ES-I3 (cell line): ENCODE measurements around the gene ZNF446.
"Not testable (repeated sequence)": the region's sequence is repeated elsewhere in the genome, so short reads cannot be mapped to it uniquely, and the experiment has no call there.

Source experiments
- H3K36me3 ChIP-seq: 2 replicates; pipeline ENCODE4 v1.6.1; 2013; ENCODE audit warnings: mild to moderate bottlenecking, low read length, control low read depth, moderate library complexity; ENCODE audit not compliant: insufficient read depth
- H3K4me1 ChIP-seq: 2 replicates; pipeline ENCODE4 v1.6.1; 2013; ENCODE audit warnings: mild to moderate bottlenecking, control low read depth, low read length; ENCODE audit not compliant: insufficient read depth
- H3K9ac ChIP-seq: 2 replicates; pipeline ENCODE4 v1.6.1; 2013; ENCODE audit warnings: low read depth, mild to moderate bottlenecking, low read length, moderate library complexity
- H3K9me3 ChIP-seq: 2 replicates; pipeline ENCODE4 v1.6.1; 2013; ENCODE audit warnings: mild to moderate bottlenecking, low read length, moderate library complexity; ENCODE audit not compliant: control insufficient read depth, insufficient read depth

ZNF446 gene

GRCh38 chr19:58475714-58476497, at the start of gene ZNF446:
TSS of gene ZNF446 (plus strand) at chr19:58476352. CDS start at chr19:58477219, 867 bp downstream.
- no peaks in the 10 kb centered on the region; the same call in 1 of the 2 replicates for H3K4me1 ChIP-seq
- H3K36me3 ChIP-seq: no peaks in the 10 kb centered on the region
- peak within 1 kb of the TSS; percentile 77 for H3K9ac ChIP-seq
- no peaks in the 10 kb centered on the region for H3K9me3 ChIP-seq

- Histone ChIP-seq H3K36me3 (peaks cover 17% of the 10 kb centered on the region; the same call in 1 of the 2 replicates), H3K9me3 (peaks cover 49% of the 10 kb centered on the region), H3K9ac (no peak overlapping the region), H3K4me1 (no peaks in the 10 kb centered on the region)
Measured at GRCh38 chr19:58428617-58429016, 47.5 kb upstream of the ZNF446 start.

GRCh38 chr19:58429745-58430144, 46.4 kb upstream of the ZNF446 start:
- Histone ChIP-seq H3K36me3 (peaks cover 29% of the 10 kb centered on the region), H3K4me1 (no peaks in the 10 kb centered on the region), H3K9ac (no peak overlapping the region), H3K9me3 (peaks cover 60% of the 10 kb centered on the region)

GRCh38 chr19:58434217-58434616, 41.9 kb upstream of the ZNF446 start:
- no peaks in the 10 kb centered on the region for H3K4me1 ChIP-seq
- no peak overlapping the region for H3K9ac ChIP-seq
- peaks cover 50% of the 10 kb centered on the region for H3K36me3 ChIP-seq
- peaks cover 70% of the 10 kb centered on the region for H3K9me3 ChIP-seq

GRCh38 chr19:58439576-58440554, 36.3 kb upstream of the ZNF446 start, which contains the start of gene ZNF132:
TSS of gene ZNF132 (minus strand) at chr19:58440153. CDS start at chr19:58439821, 332 bp downstream.
- peaks cover 20% of the 10 kb centered on the region for H3K9me3 ChIP-seq
- H3K9ac ChIP-seq: peak within 1 kb of the TSS; percentile 68
- H3K36me3 ChIP-seq: peaks cover 20% of the 10 kb centered on the region
- H3K4me1 ChIP-seq: no peaks in the 10 kb centered on the region

- Histone ChIP-seq H3K9me3 (peaks cover 13% of the 10 kb centered on the region), H3K4me1 (no peaks in the 10 kb centered on the region), H3K9ac (peak overlapping the region; percentile 38; the same call in 1 of the 2 replicates), H3K36me3 (peaks cover 13% of the 10 kb centered on the region)
Measured at GRCh38 chr19:58440556-58440955, 35.6 kb upstream of the ZNF446 start.

GRCh38 chr19:58442986-58443385, 33.2 kb upstream of the ZNF446 start:
- H3K4me1 ChIP-seq: not testable (repeated sequence)

GRCh38 chr19:58448860-58449259, 27.3 kb upstream of the ZNF446 start:
- H3K4me1 ChIP-seq, H3K9ac ChIP-seq, H3K9me3 ChIP-seq, H3K36me3 ChIP-seq: not testable (repeated sequence)

More at GRCh38 chr19:58442986-58443385, 33.2 kb upstream of the ZNF446 start:
- H3K36me3 ChIP-seq, H3K9me3 ChIP-seq, H3K9ac ChIP-seq: not testable (repeated sequence)

- not testable (repeated sequence) for H3K9ac ChIP-seq, H3K36me3 ChIP-seq, H3K4me1 ChIP-seq, H3K9me3 ChIP-seq
Measured at GRCh38 chr19:58449980-58450379, 26.2 kb upstream of the ZNF446 start.

GRCh38 chr19:58450856-58451357, 25.2 kb upstream of the ZNF446 start:
- peak overlapping the region; percentile 65; the same call in 1 of the 2 replicates for H3K9ac ChIP-seq
- H3K4me1 ChIP-seq: no peaks in the 10 kb centered on the region
- no peaks in the 10 kb centered on the region for H3K9me3 ChIP-seq
- no peaks in the 10 kb centered on the region for H3K36me3 ChIP-seq

- H3K4me1 ChIP-seq: no peaks in the 10 kb centered on the region
- no peaks in the 10 kb centered on the region for H3K9me3 ChIP-seq
- H3K36me3 ChIP-seq: no peaks in the 10 kb centered on the region; the same call in 1 of the 2 replicates
- H3K9ac ChIP-seq: peak within 1 kb of the TSS; percentile 65
Measured at GRCh38 chr19:58451358-58452101, 24.6 kb upstream of the ZNF446 start, which contains the start of gene ZNF324B. TSS of gene ZNF324B (plus strand) at chr19:58451622. CDS start at chr19:58453702, 2,080 bp downstream.

GRCh38 chr19:58453743-58454142, 22.4 kb upstream of the ZNF446 start:
- no peaks in the 10 kb centered on the region for H3K9me3 ChIP-seq
- no peak overlapping the region for H3K9ac ChIP-seq
- no peaks in the 10 kb centered on the region for H3K4me1 ChIP-seq
- H3K36me3 ChIP-seq: no peaks in the 10 kb centered on the region; the same call in none of the 2 replicates

- no peaks in the 10 kb centered on the region for H3K4me1 ChIP-seq
- no peaks in the 10 kb centered on the region for H3K9me3 ChIP-seq
- H3K9ac ChIP-seq: no peak overlapping the region
- no peaks in the 10 kb centered on the region; the same call in none of the 2 replicates for H3K36me3 ChIP-seq
Measured at GRCh38 chr19:58455306-58455705, 20.8 kb upstream of the ZNF446 start.
